Measurements from ENCODE around the gene STX5.
"Not testable (repeated sequence)": the region's sequence is repeated elsewhere in the genome, so short reads cannot be mapped to it uniquely, and the experiment has no call there.

The STX5 gene

GRCh38 chr11:62854013-62854824, 22.4 kb upstream of the STX5 start:
- DNase-seq: no peak

- no peak for DNase-seq
Measured at GRCh38 chr11:62853279-62853965, 21.6 kb upstream of the STX5 start.

GRCh38 chr11:62852523-62853188, 20.8 kb upstream of the STX5 start:
- DNase-seq: no peak

- no peak for DNase-seq
Measured at GRCh38 chr11:62851807-62852522, 20.1 kb upstream of the STX5 start.

- no peak for DNase-seq
Measured at GRCh38 chr11:62850911-62851806, 19.3 kb upstream of the STX5 start.

- DNase-seq: no peak
Measured at GRCh38 chr11:62847767-62848314, 16.0 kb upstream of the STX5 start.

GRCh38 chr11:62846177-62846576, 14.3 kb upstream of the STX5 start:
- no peak for DNase-seq

GRCh38 chr11:62844154-62844553, 12.3 kb upstream of the STX5 start:
- no peak for DNase-seq

GRCh38 chr11:62843466-62843865, 11.6 kb upstream of the STX5 start:
- DNase-seq: no peak

- not testable (repeated sequence) for DNase-seq
Measured at GRCh38 chr11:62842891-62843290, 11.0 kb upstream of the STX5 start.

GRCh38 chr11:62842171-62842741, 10.4 kb upstream of the STX5 start:
- DNase-seq: no peak

GRCh38 chr11:62841361-62842170, 9.7 kb upstream of the STX5 start:
- peak; percentile 95 to 99 for DNase-seq

- DNase-seq: not testable (repeated sequence)
Measured at GRCh38 chr11:62840721-62841360, 9.0 kb upstream of the STX5 start.

GRCh38 chr11:62839050-62839945, 7.4 kb upstream of the STX5 start, which contains the start of gene WDR74:
Gene WDR74 (minus strand): TSS chr11:62839590. CDS start chr11:62839570, 20 bp downstream.
- DNase-seq: peak; percentile 32 to 75

GRCh38 chr11:62835336-62835735, 3.5 kb upstream of the STX5 start:
- no peak for DNase-seq

- DNase-seq: no peak
Measured at GRCh38 chr11:62832336-62833234, 734 bp upstream of the STX5 start, which contains the start of gene TEX54. Gene TEX54 (minus strand): TSS chr11:62832841.

- DNase-seq: no peak
Measured at GRCh38 chr11:62830904-62831519, 839 bp downstream of the STX5 start.

All from cerebellar nuclear complex (tissue), 1 donor.